MG63 (cell line): ENCODE data around the gene GRIK4. TPM values are rescaled to one million over a fixed set of nuclear protein-coding genes. Genes with fewer than 3 reads are reported as not detected.
"Not testable (repeated sequence)": the region's sequence is repeated elsewhere in the genome, so short reads cannot be mapped to it uniquely, and the experiment has no call there.

Experiments used
- DNase-seq: peaks from one replicate; pipeline ENCODE4 v3.0.0-alpha.2; 2020
- H3K27me3 ChIP-seq: fragments of 250-450 bp; sonication (Bioruptor Pico); 2 replicates; pipeline ENCODE4 v1.5.1; 2020; ENCODE audit warnings: mild to moderate bottlenecking, moderate library complexity
- H3K36me3 ChIP-seq: fragments of 250-450 bp; sonication (Bioruptor Pico); 2 replicates; pipeline ENCODE4 v1.5.1; 2020; ENCODE audit warnings: mild to moderate bottlenecking, moderate library complexity
- H3K4me3 ChIP-seq: fragments of 250-450 bp; sonication (Bioruptor Pico); 2 replicates; pipeline ENCODE4 v1.5.1; 2020; ENCODE audit warnings: mild to moderate bottlenecking, moderate library complexity
- H3K9me3 ChIP-seq: fragments of 250-450 bp; sonication (Bioruptor Pico); 2 replicates; pipeline ENCODE4 v1.5.1; 2020; ENCODE audit warnings: mild to moderate bottlenecking, moderate library complexity
- total RNA-seq: library from RNA; depleted of rRNA; stranded (reverse); fragments of >200 nt; shearing (Covaris generic); gene quantifications from 2 replicates; pipeline ENCODE4 v1.2.3, GENCODE V29; 2014; ENCODE audit warnings: low replicate concordance

GRIK4 gene
- total RNA-seq, 1 experiment from 2014 or later, result not detected

- peaks cover under 1% of the 10 kb centered on the region for H3K27me3 ChIP-seq
These were observed 274.7 kb downstream of the GRIK4 start for GRCh38 chr11:120786206-120786735.

GRCh38 chr11:120787224-120787623, 275.7 kb downstream of the GRIK4 start:
- not testable (repeated sequence) for H3K36me3 ChIP-seq, H3K9me3 ChIP-seq, H3K4me3 ChIP-seq, DNase-seq, H3K27me3 ChIP-seq

More at GRCh38 chr11:120786206-120786735, 274.7 kb downstream of the GRIK4 start:
- Histone ChIP-seq H3K9me3 (no peaks in the 10 kb centered on the region), H3K4me3 (no peak overlapping the region), H3K36me3 (no peaks in the 10 kb centered on the region)
- no peak for DNase-seq

DNA sequence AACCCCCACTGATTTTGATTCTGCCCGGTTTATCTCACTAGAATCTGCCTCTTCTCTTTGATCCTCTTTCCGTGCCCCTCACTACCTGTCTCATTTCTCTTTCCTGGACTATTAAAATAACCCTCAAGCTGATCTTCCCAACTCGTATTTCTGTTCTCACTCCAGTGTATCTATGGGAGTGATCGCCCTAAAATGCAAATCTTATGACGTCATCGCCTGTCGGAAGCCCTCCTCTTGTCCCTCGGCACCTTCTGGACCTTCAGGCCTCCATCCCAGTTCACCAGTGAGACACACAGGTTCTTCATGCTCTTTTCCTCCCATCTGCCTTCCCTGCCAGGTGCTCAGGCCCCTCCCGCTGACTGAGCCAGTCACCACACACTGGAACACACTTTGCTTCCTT, 277.8 kb downstream of the GRIK4 start:
- H3K36me3 ChIP-seq, result no peaks in the 10 kb centered on the region
- H3K27me3 ChIP-seq, result peaks cover 6% of the 10 kb centered on the region
- DNase-seq, result no peak
- no peaks in the 10 kb centered on the region for H3K9me3 ChIP-seq
- H3K4me3 ChIP-seq, result no peak overlapping the region

DNA sequence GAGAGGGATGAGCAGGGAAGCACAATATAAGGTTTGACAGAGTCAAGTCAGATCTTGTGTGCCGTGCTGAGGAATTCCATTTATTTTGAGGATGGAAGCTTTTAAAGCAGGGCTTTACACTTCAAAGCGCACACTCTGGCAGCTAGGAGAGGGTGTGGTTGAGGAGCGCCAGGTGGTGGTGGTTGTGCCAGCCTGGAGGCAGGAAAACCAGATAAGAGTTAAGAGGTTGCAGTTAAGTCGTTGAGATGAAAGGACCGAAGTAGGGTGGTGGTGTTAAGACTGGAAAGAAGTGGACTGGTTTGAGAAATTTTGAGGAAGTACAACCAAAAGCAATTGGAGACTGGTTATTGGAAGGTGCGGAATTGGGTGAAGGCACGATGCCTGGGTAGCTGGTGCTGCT, 280.8 kb downstream of the GRIK4 start:
- Histone ChIP-seq H3K9me3 (no peaks in the 10 kb centered on the region), H3K4me3 (no peak overlapping the region), H3K36me3 (no peaks in the 10 kb centered on the region), H3K27me3 (peaks cover 6% of the 10 kb centered on the region)
- DNase-seq, result no peak

GRCh38 chr11:120793150-120793549, 281.6 kb downstream of the GRIK4 start:
- H3K36me3 ChIP-seq, result no peaks in the 10 kb centered on the region
- no peaks in the 10 kb centered on the region for H3K9me3 ChIP-seq
- no peak for DNase-seq
- H3K27me3 ChIP-seq, result peaks cover 6% of the 10 kb centered on the region
- H3K4me3 ChIP-seq, result no peak overlapping the region

DNA sequence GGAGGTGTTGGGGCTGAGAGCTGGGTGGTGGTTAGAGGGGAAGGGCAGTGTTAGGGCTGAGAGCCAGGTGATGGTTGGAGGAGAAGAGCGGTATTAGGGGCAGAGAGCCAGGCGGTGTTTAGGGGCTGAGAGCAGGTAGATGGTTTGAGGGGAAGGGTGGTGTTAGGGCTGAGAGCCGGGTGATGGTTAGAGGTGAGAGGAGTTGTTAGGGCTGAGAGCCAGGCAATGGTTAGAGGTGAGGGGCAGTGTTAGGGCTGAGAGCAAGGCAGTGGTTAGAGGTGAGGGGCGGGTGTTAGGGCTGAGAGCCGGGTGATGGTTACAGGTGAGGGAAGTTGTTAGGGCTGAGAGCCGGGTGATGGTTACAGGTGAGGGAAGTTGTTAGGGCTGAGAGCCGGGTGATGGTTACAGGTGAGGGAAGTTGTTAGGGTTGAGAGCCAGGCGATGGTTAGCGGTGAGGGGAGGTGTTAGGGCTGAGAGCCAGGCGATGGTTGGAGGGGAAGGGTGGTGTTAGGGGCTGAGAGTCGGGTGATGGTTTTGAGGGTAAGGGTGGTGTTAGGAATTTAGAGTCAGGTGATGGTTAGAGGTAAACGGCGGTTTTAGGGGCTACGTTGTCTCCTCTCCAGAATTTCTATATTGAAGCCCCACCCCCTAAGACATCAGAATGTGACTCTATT, 282.4 kb downstream of the GRIK4 start:
- no peaks in the 10 kb centered on the region for H3K36me3 ChIP-seq
- DNase-seq, result no peak
- H3K4me3 ChIP-seq, result no peak overlapping the region
- peaks cover 6% of the 10 kb centered on the region for H3K27me3 ChIP-seq
- no peaks in the 10 kb centered on the region for H3K9me3 ChIP-seq

DNA sequence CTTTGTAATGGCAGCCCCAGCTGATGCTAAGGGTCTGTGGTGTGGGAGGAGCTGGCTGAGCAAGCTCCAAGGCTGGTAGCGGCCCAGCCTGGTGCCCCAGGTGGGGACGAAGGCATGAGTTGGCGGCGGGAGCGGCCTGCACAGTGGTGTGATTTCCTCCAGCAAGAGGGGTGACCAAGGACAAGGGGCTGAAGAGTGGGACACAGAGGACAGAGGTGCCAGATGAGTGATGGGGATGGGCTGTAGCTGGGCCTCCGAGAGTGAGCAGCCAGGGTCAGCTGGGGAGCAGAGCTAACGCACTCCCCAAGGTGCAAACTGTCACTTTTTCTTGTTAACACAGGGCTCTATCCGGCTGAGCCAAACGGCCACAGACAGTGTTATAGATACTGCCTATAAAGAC, 283.2 kb downstream of the GRIK4 start:
- Histone ChIP-seq H3K36me3 (no peaks in the 10 kb centered on the region), H3K27me3 (peaks cover 6% of the 10 kb centered on the region), H3K4me3 (no peak overlapping the region), H3K9me3 (no peaks in the 10 kb centered on the region)
- DNase-seq, result no peak

DNA sequence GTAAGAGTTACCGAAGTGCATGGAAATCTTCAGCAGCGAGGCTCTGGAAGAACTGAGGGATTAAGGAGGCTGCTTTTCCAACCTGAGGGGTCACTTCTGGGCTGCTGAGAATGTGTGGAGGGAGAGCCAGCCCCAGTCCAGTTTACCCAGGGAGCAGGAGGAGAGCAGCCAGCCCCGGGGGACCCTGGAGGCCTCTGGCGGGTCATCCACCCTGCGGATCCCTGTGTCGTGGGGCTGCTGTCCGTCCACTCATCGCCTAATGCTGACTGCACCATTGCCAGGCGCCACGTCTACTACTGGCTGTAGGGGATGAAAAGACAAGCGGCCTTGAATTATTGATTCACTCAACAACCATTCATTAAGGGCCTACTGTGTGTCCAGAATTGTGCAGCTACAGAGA, 283.6 kb downstream of the GRIK4 start:
- Histone ChIP-seq H3K4me3 (no peak overlapping the region), H3K27me3 (peaks cover 6% of the 10 kb centered on the region), H3K36me3 (no peaks in the 10 kb centered on the region), H3K9me3 (no peaks in the 10 kb centered on the region)
- DNase-seq, result no peak

DNA sequence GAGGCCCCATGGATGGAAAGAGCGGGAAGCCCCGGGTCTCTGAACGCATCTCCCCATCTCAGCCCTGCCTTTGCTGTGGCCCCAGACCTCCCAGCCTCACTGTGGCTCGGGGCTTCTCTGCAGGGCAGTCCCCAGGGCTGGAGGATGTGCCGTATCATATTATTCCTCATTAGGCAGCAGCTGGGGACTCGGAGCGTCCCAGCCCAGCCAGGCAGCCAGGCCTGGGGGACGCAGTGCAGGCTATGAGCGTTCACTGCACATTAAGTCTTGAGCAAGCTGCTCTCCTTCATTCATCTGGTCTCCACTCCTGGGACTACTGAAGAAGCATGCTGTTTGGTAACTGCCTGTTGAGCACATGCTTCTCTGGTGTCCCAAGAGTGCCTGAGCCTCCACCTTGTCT, 285.6 kb downstream of the GRIK4 start:
- Histone ChIP-seq H3K4me3 (no peak overlapping the region), H3K9me3 (no peaks in the 10 kb centered on the region), H3K36me3 (no peaks in the 10 kb centered on the region), H3K27me3 (no peaks in the 10 kb centered on the region; the same call in 1 of the 2 replicates)
- DNase-seq, result no peak

GRCh38 chr11:120798854-120799253, 287.3 kb downstream of the GRIK4 start:
- Histone ChIP-seq H3K36me3 (no peaks in the 10 kb centered on the region), H3K9me3 (no peaks in the 10 kb centered on the region), H3K27me3 (0 out of 2 replicates have a peak, but pooled peaks cover 2% of the 10 kb centered on the region), H3K4me3 (no peak overlapping the region)
- DNase-seq, result no peak

GRCh38 chr11:120800206-120800605, 288.7 kb downstream of the GRIK4 start:
- Histone ChIP-seq H3K4me3 (no peak overlapping the region), H3K9me3 (no peaks in the 10 kb centered on the region), H3K36me3 (no peaks in the 10 kb centered on the region), H3K27me3 (0 out of 2 replicates have a peak, but pooled peaks cover 2% of the 10 kb centered on the region)
- DNase-seq, result no peak

- no peaks in the 10 kb centered on the region for H3K36me3 ChIP-seq
- DNase-seq, result peak; percentile 36
- no peak overlapping the region for H3K4me3 ChIP-seq
- 0 out of 2 replicates have a peak, but pooled peaks cover 2% of the 10 kb centered on the region for H3K27me3 ChIP-seq
- no peaks in the 10 kb centered on the region for H3K9me3 ChIP-seq
These were observed 290.5 kb downstream of the GRIK4 start for GRCh38 chr11:120801801-120802689.

DNA sequence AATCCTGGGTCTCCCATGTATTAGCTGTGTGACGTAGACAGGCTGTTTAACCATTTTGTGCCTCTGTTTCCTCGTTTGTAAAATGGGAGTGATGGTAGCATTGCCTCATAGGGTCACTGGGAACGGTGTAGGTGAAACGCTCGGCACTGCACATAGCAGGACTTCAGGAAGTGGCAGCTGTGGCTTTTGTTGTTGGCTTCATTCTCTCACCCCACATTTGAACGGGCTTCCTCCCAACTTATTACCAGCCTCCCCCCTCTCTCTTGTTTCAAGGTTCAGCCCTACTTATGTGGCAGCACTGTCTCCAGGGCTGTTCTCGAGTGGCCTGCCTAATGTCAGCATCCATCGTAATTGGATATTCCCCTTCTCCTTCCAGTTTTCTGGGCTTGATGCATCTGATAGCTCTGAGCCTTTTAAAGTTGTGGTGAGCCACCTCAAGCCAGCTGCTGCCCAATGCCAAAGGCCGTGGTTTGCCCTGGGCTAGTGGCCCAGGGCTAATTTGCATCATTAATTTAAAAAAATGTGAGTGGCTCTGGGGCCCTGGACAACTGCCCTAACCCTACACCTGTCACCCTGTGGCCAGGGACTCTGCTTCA, 294.5 kb downstream of the GRIK4 start:
- H3K9me3 ChIP-seq, result no peaks in the 10 kb centered on the region
- H3K27me3 ChIP-seq, result 0 out of 2 replicates have a peak, but pooled peaks cover 2% of the 10 kb centered on the region
- H3K36me3 ChIP-seq, result no peaks in the 10 kb centered on the region
- no peak overlapping the region for H3K4me3 ChIP-seq
- no peak for DNase-seq

GRCh38 chr11:120807414-120808150, 296.0 kb downstream of the GRIK4 start:
- Histone ChIP-seq H3K9me3 (no peaks in the 10 kb centered on the region), H3K27me3 (no peaks in the 10 kb centered on the region), H3K4me3 (no peak overlapping the region), H3K36me3 (no peaks in the 10 kb centered on the region)
- DNase-seq, result peak; percentile 90

- DNase-seq, result peak; percentile 4
- no peaks in the 10 kb centered on the region for H3K27me3 ChIP-seq
- H3K36me3 ChIP-seq, result no peaks in the 10 kb centered on the region
These were observed 297.1 kb downstream of the GRIK4 start for GRCh38 chr11:120808616-120809050.

DNA sequence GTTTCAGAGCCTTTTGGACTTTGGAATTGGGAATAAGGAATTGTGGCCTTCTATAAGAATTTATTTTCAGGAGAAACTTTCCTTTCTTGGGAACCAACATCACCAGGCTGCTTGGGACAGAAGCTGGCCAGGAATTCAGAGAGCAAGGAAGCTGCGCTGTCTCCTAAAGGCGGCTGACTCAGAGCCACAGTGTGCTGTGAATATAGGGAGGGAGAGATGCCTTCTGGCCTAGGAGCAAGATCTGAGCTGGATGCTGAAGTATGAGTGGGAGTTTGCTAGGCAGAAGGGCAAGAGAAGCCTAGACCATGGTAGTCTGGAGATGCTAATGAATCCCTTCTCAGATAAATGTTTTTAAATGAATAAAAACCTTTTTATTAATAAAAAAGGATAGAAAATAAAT, 298.7 kb downstream of the GRIK4 start:
- Histone ChIP-seq H3K9me3 (no peaks in the 10 kb centered on the region), H3K4me3 (no peak overlapping the region), H3K27me3 (no peaks in the 10 kb centered on the region), H3K36me3 (no peaks in the 10 kb centered on the region)
- no peak for DNase-seq

More at GRCh38 chr11:120808616-120809050, 297.1 kb downstream of the GRIK4 start:
- no peak overlapping the region for H3K4me3 ChIP-seq
- H3K9me3 ChIP-seq, result no peaks in the 10 kb centered on the region
